Activated CD4-positive, alpha-beta T cell treated with anti-CD3 and anti-CD28 coated beads, Interleukin-2, amount 10 ng/mL, durations not matched to agents 24 days and 14 days (primary cell): ENCODE measurements around the gene GNG2. TPM values are rescaled to one million over a fixed set of nuclear protein-coding genes. Genes with fewer than 3 reads are reported as not detected.

Source experiments
- DNase-seq: peaks from one replicate; pipeline ENCODE4 v3.0.0; 2022
- H3K27ac Mint-ChIP-seq: one replicate; pipeline ENCODE4 v1.8.0; 2022; ENCODE audit warnings: mild to moderate bottlenecking, mixed read lengths
- H3K27me3 Mint-ChIP-seq: one replicate; pipeline ENCODE4 v1.8.0; 2022; ENCODE audit warnings: mixed read lengths
- H3K36me3 Mint-ChIP-seq: one replicate; pipeline ENCODE4 v1.8.0; 2022; ENCODE audit warnings: low read depth, mild to moderate bottlenecking, mixed read lengths
- H3K4me1 Mint-ChIP-seq: one replicate; pipeline ENCODE4 v1.8.0; 2021; ENCODE audit warnings: mixed read lengths
- H3K4me3 Mint-ChIP-seq: one replicate; pipeline ENCODE4 v1.8.0; 2022; ENCODE audit warnings: mild to moderate bottlenecking, moderate library complexity, mixed read lengths
- H3K9me3 Mint-ChIP-seq: one replicate; pipeline ENCODE4 v1.8.0; 2021; ENCODE audit warnings: mixed read lengths
- intact Hi-C: fragments of 100-400 bp; cut with micrococcal nuclease; formaldehyde crosslinking; loops from one replicate; pipeline ENCODE4 v1.15.1; 2023
- total RNA-seq: library from RNA; stranded (reverse); gene quantifications from 2 replicates; pipeline ENCODE4 v1.2.3, GENCODE V29; 2022

The GNG2 gene
- total RNA-seq, 1 donor from 2014 or later = 104 TPM

DNA sequence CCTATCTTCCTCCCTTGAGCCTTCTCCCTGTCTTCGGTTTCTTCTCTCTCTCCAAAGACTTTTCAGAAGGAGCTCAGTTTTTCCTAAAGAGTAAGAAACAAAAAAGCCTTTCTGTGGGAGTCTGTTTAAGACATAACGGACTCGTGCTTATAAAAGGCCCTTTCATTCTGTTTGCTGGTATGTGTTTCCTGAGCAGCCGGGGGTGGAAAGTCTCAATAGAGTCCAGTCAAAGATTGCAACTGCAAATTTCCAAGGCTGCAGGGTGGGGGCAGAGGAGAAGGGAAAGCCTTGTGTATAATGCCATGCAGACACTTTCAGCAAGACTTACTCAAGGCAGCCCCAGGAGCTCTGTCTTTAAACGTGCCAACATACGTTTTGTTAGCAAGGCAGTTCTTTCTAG lies 62.2 kb downstream of the GNG2 start:
- Mint-ChIP-seq H3K36me3 (peaks cover 30% of the 10 kb centered on the region), H3K4me3 (no peak overlapping the region), H3K9me3 (no peaks in the 10 kb centered on the region), H3K27ac (no peak overlapping the region), H3K27me3 (no peaks in the 10 kb centered on the region), H3K4me1 (peaks cover 13% of the 10 kb centered on the region)
- DNase-seq = no peak
- intact Hi-C loops = no loop called here

DNA sequence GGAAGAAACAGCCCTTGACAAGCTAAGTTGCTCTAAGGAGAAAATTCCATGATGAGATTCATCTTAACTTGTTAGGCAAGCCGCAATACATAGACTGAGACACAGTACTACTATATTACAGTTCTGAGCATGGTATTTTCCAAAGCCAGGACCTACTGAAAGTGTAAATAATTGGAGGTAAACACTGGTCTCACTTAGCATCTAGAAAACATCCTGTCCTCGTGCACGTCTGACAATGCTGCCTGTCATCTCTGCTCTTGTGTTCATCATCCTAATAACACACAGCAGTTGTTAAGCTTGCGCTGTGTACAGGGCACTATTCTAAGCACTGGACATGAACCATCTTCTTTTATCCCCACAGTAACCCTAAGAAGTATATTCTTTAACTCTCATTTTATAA lies 64.2 kb downstream of the GNG2 start:
- Mint-ChIP-seq H3K27ac (no peak overlapping the region), H3K9me3 (no peaks in the 10 kb centered on the region), H3K27me3 (no peaks in the 10 kb centered on the region), H3K4me3 (no peak overlapping the region), H3K36me3 (peaks cover 38% of the 10 kb centered on the region), H3K4me1 (peaks cover 25% of the 10 kb centered on the region)
- no peak for DNase-seq
- intact Hi-C loops = no loop called here

DNA sequence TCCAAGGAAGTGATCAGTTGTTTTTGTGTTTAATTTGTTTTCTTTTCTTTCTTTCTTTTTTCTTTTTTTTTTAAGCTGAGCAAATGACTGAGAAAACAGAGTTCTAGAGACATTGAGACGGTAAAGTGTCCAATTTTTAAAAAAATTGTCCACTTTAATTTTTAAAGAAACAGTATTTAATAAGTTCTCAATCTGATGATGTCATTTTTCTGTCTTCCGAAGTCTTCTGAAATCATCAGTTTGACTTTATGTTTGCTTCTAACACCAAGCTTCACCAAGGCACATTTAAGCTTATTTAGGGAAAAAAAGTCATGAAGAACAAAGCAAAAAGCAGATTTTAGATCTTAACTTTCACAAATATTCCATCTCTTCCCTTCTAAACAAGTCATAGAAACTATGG lies 65.6 kb downstream of the GNG2 start:
- intact Hi-C loops = no loop called here
- H3K4me1 Mint-ChIP-seq = peaks cover 35% of the 10 kb centered on the region
- H3K27me3 Mint-ChIP-seq = no peaks in the 10 kb centered on the region
- no peak overlapping the region for H3K4me3 Mint-ChIP-seq
- no peak for DNase-seq
- H3K9me3 Mint-ChIP-seq = peaks cover 3% of the 10 kb centered on the region
- H3K27ac Mint-ChIP-seq = no peak overlapping the region
- H3K36me3 Mint-ChIP-seq = peaks cover 44% of the 10 kb centered on the region

DNA sequence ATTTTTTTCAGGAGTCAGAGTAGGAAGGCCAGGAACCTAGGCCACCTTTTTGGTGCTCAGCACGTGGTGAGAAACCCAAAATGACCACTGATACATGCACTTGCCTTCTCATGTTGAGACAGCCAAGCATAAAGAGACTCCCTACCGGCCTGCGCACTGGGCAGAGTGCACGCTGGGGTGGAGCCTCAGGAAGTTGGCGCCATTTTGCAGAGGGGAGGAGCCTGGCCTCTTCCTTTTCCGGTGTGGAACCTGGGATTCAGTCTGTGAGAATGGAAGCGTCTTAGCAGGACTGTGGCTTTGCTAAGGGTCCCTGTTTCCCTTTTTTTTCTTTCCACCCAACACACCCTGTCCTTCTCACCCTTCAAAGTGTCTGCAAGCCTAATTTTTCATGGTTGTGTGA lies 66.0 kb downstream of the GNG2 start:
- DNase-seq = no peak
- H3K36me3 Mint-ChIP-seq = peaks cover 44% of the 10 kb centered on the region

DNA sequence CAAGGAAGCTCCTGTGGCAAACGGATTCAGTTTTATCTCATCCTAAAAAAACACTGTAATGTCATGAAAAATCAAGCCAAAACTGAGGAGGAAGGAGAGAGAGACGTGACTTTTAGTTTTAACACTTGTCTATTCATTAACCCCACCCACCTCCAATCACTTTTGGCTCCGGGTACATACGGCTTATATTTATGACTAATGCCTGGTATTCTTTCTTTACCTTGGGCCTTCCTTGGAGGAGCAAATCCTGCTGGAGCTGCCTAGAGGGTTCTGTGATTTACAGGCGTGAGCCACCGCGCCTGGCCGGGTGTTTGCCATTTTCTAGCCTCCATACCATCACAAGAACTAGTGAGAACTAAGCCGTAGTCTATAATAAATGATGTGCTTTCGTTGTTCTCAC lies 68.2 kb downstream of the GNG2 start:
- no peaks in the 10 kb centered on the region for H3K27me3 Mint-ChIP-seq
- peaks cover 3% of the 10 kb centered on the region for H3K9me3 Mint-ChIP-seq
- H3K27ac Mint-ChIP-seq = peak overlapping the region; percentile 19
- no peak for DNase-seq
- H3K4me3 Mint-ChIP-seq = no peak overlapping the region
- H3K36me3 Mint-ChIP-seq = peaks cover 54% of the 10 kb centered on the region
- intact Hi-C loops = no loop called here
- peaks cover 40% of the 10 kb centered on the region for H3K4me1 Mint-ChIP-seq

More for the DNA sequence above, 66.0 kb downstream of the GNG2 start:
- Mint-ChIP-seq H3K4me1 (peaks cover 40% of the 10 kb centered on the region), H3K27ac (no peak overlapping the region), H3K4me3 (no peak overlapping the region), H3K27me3 (no peaks in the 10 kb centered on the region), H3K9me3 (peaks cover 3% of the 10 kb centered on the region)
- intact Hi-C loops = no loop called here

DNA sequence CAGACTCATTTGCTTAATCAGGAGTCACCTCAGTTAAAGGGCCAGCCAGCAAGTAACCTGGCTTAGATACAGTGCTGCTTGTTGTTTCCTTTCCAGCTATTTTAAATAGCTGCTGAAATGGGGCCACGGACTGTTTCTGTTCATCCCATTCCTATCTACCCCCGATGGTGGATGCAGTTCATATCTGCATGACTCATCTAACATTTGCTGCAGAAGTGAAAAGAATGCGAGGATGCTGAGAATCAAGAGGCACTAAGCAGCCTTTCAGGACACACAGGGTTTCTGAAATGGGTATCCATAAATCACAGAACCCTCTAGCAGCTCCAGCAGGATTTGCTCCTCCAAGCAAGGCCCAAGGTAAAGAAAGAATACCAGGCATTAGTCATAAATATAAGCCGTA lies 68.8 kb downstream of the GNG2 start:
- peaks cover 3% of the 10 kb centered on the region for H3K9me3 Mint-ChIP-seq
- intact Hi-C loops = no loop called here
- DNase-seq = no peak
- no peak overlapping the region for H3K4me3 Mint-ChIP-seq
- peaks cover 41% of the 10 kb centered on the region for H3K4me1 Mint-ChIP-seq
- no peaks in the 10 kb centered on the region for H3K27me3 Mint-ChIP-seq
- H3K27ac Mint-ChIP-seq = no peak overlapping the region
- peaks cover 56% of the 10 kb centered on the region for H3K36me3 Mint-ChIP-seq

DNA sequence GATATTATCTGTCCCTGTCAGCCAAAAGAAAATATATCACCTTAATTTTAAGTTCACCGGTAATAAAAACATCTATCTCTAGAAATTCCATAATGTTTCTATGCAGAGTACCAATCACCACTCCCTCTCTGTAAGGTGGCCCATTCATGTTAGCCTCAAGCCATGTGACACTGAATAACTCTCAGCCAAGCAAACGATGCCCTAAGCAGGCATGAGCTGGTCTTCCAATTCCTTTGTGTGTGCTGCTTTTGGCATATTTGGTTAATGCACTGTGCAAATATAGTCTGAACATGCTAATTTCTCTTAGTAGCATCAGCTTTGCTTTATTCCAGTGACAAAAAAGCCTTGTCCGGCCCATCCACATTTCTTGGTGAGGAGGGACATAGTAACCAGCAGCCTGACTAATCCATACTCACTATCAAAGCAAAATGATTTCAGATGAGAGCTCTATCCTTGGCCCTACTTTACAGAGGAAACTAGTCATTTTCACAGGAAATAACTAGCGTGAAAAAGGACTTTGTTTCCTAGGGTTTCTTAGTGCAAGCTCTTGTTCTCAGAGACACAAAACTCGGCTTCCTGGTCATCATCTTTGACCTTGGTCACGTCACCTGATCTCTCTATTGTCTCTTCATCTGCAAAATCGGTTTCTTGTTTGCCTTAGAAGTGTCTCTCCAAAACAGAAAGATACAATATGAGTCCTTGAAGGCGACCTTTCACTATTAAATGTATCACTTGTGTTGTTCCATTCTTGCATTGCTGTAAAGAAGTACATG lies 69.7 kb downstream of the GNG2 start:
- Mint-ChIP-seq H3K4me1 (peaks cover 41% of the 10 kb centered on the region), H3K36me3 (peaks cover 58% of the 10 kb centered on the region), H3K27me3 (no peaks in the 10 kb centered on the region), H3K9me3 (peaks cover 3% of the 10 kb centered on the region), H3K4me3 (no peak overlapping the region), H3K27ac (peak overlapping the region; percentile 89)
- no peak for DNase-seq
- intact Hi-C loops = loop anchor here (2.0 kb wide), 1 partner anchor 83 kb away; no protein-coding TSS in a partner anchor

DNA sequence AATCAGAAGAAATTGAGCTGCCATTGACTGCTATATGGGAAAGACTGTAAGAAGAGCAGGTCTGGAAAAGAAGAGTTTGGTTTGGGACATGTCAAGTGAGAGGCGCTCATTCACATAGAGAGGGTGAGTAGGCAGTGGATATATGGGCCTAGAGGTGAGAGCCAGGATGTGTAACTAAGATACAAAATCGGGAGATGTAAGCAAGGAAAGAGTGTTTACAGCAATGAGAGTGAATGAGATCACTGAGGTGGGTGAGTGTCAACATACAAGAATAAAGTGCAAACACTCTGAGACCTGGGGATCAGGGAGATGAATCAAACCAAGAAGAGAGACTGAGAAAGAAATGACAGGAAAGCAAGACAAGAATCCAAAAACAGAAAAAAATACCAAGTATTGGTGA lies 70.9 kb downstream of the GNG2 start:
- H3K36me3 Mint-ChIP-seq = peaks cover 55% of the 10 kb centered on the region
- peaks cover 43% of the 10 kb centered on the region for H3K4me1 Mint-ChIP-seq
- H3K9me3 Mint-ChIP-seq = peaks cover 3% of the 10 kb centered on the region
- H3K27me3 Mint-ChIP-seq = no peaks in the 10 kb centered on the region
- DNase-seq = no peak
- no peak overlapping the region for H3K4me3 Mint-ChIP-seq
- intact Hi-C loops = loop anchor here (2.0 kb wide), 1 partner anchor 85 kb away; no protein-coding TSS in a partner anchor
- peak overlapping the region; percentile 89 for H3K27ac Mint-ChIP-seq

DNA sequence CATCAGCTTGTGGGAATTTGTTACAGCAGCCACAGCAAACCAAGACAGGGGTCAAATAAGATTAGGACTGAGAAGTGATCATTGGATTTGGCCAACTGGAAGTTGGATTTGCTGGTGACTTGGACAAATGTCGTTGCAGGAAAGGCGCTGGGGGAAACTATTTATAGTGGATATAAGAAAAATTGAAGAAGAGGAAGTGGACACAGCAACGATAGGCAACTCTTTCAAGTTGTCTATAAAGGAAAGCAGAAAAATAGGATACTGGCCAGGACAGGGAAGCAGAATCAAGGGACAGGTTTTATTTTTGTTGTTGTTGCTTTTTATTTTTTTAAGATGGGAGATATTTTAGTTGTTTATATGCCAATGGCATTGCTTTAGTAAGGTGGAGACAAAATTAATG lies 72.8 kb downstream of the GNG2 start:
- no peaks in the 10 kb centered on the region for H3K27me3 Mint-ChIP-seq
- DNase-seq = no peak
- peak overlapping the region; percentile 54 for H3K27ac Mint-ChIP-seq
- H3K9me3 Mint-ChIP-seq = peaks cover 3% of the 10 kb centered on the region
- intact Hi-C loops = no loop called here
- peaks cover 37% of the 10 kb centered on the region for H3K4me1 Mint-ChIP-seq
- H3K4me3 Mint-ChIP-seq = no peak overlapping the region
- H3K36me3 Mint-ChIP-seq = peaks cover 46% of the 10 kb centered on the region

DNA sequence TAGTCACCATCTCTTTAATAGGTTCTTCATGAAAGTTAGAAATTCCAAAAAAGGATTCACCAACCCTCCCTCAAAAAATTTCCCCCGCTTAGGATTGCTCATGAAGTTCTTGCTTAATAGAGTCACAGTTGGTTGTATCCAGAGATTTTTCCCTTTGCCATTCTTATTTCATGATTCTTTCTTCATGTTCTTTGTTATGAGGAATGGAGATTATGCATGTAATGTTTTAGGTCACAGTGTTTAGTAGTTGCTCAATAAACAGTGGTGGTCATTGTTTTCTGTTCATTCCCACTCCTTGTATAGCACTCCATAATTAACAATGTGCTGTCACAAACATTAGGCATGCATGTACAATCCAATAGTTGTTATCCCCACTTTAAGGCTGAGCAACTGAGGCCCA lies 77.7 kb downstream of the GNG2 start:
- intact Hi-C loops = no loop called here
- H3K36me3 Mint-ChIP-seq = peaks cover 39% of the 10 kb centered on the region
- H3K27me3 Mint-ChIP-seq = no peaks in the 10 kb centered on the region
- H3K4me1 Mint-ChIP-seq = peaks cover 23% of the 10 kb centered on the region
- H3K4me3 Mint-ChIP-seq = no peak overlapping the region
- no peak overlapping the region for H3K27ac Mint-ChIP-seq
- H3K9me3 Mint-ChIP-seq = no peaks in the 10 kb centered on the region
- DNase-seq = no peak

DNA sequence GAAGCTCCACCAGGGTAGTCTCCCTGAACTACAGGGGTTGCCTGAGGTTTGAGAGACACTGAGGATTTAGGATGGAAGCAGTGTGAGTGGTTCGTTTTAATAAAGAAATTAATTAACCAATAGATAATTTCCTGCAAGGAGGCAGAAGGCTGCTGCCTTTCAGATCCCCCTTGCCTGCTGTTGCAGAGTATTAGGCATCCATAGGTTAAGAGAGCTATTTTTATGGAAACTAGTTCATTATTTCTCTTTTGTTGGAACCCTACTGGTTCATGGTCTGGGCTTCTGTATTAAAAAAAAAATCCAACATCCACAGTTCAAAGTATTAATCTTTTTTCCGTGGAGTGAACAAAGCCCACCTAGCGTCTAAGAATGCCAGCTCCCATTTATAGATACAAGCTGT lies 78.4 kb downstream of the GNG2 start:
- no peak overlapping the region for H3K27ac Mint-ChIP-seq
- H3K4me3 Mint-ChIP-seq = no peak overlapping the region
- intact Hi-C loops = no loop called here
- H3K27me3 Mint-ChIP-seq = no peaks in the 10 kb centered on the region
- no peaks in the 10 kb centered on the region for H3K9me3 Mint-ChIP-seq
- no peak for DNase-seq
- H3K36me3 Mint-ChIP-seq = peaks cover 38% of the 10 kb centered on the region
- peaks cover 22% of the 10 kb centered on the region for H3K4me1 Mint-ChIP-seq

DNA sequence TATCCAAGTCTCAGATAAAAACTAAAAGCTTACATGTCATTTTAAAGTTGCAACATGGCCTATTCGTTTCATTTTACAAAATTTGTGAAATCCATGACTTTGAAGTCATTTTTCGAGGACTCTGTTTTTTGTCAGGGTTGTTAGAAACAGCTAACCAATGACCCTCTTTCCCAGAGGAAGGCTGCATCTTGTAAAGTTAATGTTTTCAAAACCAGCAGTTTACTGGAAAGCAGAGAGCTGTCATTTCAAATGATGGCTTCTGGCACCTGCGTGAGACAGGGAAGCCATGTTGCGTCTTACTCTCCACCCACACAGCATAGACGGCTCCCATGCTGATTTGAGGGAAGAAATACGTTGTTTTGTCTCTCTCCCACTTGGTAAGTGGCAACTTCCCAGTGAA lies 78.8 kb downstream of the GNG2 start:
- Mint-ChIP-seq H3K4me1 (peaks cover 22% of the 10 kb centered on the region), H3K4me3 (no peak overlapping the region), H3K9me3 (no peaks in the 10 kb centered on the region), H3K27ac (no peak overlapping the region), H3K36me3 (peaks cover 41% of the 10 kb centered on the region), H3K27me3 (no peaks in the 10 kb centered on the region)
- intact Hi-C loops = no loop called here
- no peak for DNase-seq

DNA sequence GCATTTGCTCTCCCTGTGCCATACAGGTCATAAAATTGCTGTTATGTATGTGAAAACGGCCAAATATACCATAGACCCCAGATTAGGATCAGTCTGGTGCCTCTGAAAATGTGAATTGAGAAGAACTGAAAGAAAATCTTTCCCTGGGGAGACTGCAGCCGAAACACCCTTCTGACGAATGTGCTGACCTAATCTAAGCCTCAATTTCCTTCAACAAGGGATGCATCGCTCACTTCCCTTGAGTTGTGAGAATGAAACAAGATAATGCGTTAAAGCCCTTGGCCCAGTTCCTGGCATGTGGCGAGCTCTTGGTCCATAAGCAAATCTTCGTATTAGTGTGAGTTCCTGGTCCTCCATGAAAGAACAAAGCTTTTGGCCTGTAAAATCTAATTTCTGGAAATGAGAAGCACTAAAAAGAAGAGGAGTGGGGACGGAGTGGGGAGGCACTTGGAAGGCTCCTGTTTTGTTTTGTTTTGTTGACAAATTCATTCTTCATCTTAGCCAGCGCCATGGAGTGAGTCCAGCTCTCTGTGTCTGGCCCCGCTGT lies 79.4 kb downstream of the GNG2 start:
- intact Hi-C loops = no loop called here
- Mint-ChIP-seq H3K4me3 (no peak overlapping the region), H3K27me3 (no peaks in the 10 kb centered on the region), H3K36me3 (peaks cover 42% of the 10 kb centered on the region), H3K27ac (no peak overlapping the region), H3K9me3 (no peaks in the 10 kb centered on the region), H3K4me1 (peaks cover 22% of the 10 kb centered on the region)
- DNase-seq = no peak

DNA sequence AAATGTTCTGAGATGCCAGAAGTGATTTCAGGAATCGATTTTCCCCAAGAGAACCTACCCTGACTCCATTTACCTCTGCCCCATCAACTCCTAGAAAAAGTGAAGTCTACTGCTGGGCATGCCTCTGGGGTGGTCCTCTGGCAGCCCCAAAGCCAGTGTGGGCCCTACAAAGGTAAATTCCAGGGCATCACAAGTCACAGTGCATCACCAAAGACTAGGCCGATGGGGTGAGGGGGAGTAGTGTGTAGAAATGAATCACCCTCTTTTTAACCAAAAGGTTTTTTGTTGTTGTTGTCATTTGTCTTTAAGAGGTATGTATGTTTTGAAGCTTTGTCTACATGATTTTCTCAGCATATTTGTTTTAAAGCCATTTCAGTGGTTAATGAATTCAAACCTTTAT lies 82.6 kb downstream of the GNG2 start:
- no peaks in the 10 kb centered on the region for H3K27me3 Mint-ChIP-seq
- peaks cover 11% of the 10 kb centered on the region for H3K9me3 Mint-ChIP-seq
- H3K4me1 Mint-ChIP-seq = peaks cover 28% of the 10 kb centered on the region
- peak overlapping the region; percentile 34 for H3K27ac Mint-ChIP-seq
- no peak for DNase-seq
- intact Hi-C loops = no loop called here
- H3K4me3 Mint-ChIP-seq = no peak overlapping the region
- H3K36me3 Mint-ChIP-seq = peaks cover 69% of the 10 kb centered on the region

DNA sequence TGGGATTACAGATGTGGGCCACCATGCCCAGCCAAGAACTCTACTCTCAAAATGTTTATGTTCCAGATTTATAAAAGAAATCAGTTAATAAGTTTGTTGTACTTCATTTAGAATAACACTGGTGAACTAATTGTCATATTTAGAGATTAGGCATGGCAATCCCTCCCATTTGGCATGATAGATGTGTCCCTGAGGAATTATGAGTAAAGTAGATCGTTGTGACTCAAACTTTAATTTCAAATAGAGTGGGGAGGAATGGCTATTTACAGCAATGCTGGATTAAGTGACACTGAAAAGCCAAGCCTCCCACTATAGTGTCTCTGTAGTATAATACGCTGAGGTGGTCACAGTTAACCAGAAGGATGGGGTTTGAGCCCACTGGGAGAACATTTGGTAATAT lies 89.6 kb downstream of the GNG2 start:
- Mint-ChIP-seq H3K27me3 (no peaks in the 10 kb centered on the region), H3K9me3 (peaks cover 11% of the 10 kb centered on the region), H3K4me1 (peaks cover 11% of the 10 kb centered on the region), H3K4me3 (no peak overlapping the region), H3K36me3 (peaks cover 79% of the 10 kb centered on the region), H3K27ac (peak overlapping the region; percentile 34)
- DNase-seq = no peak
- intact Hi-C loops = no loop called here
